GM21381 (cell line): ENCODE results near the gene OSMR.

Experiments used
- ATAC-seq: cut with Tn5 transposase; IDR thresholded peaks from one replicate; pipeline ENCODE4 v1.9.1; 2021; ENCODE audit warnings: mild to moderate bottlenecking, moderate library complexity; ENCODE audit not compliant: unreplicated experiment

The OSMR gene

GRCh38 chr5:38845526-38846378 lies at the start of gene OSMR:
TSS of gene OSMR (plus strand) at chr5:38846012. CDS start at chr5:38869045, 23,033 bp downstream.
- ATAC-seq: no peak

GRCh38 chr5:38796742-38797108 lies 49.1 kb upstream of the OSMR start:
- ATAC-seq: no peak

- no peak for ATAC-seq
These were observed 48.0 kb upstream of the OSMR start for GRCh38 chr5:38797838-38798237.

- ATAC-seq: no peak
These were observed 46.0 kb upstream of the OSMR start for GRCh38 chr5:38799556-38800377.

- no peak for ATAC-seq
These were observed 45.3 kb upstream of the OSMR start for GRCh38 chr5:38800515-38800914.

GRCh38 chr5:38802125-38802524 lies 43.7 kb upstream of the OSMR start:
- ATAC-seq: no peak

- ATAC-seq: no peak
These were observed 42.6 kb upstream of the OSMR start for GRCh38 chr5:38803246-38803645.

GRCh38 chr5:38806775-38807258 lies 39.0 kb upstream of the OSMR start:
- ATAC-seq: no peak

- ATAC-seq: no peak
These were observed 38.0 kb upstream of the OSMR start for GRCh38 chr5:38807570-38808483.

GRCh38 chr5:38808666-38809343 lies 37.0 kb upstream of the OSMR start:
- ATAC-seq: no peak

- ATAC-seq: no peak
These were observed 36.1 kb upstream of the OSMR start for GRCh38 chr5:38809388-38810359.

- no peak for ATAC-seq
These were observed 30.9 kb upstream of the OSMR start for GRCh38 chr5:38814879-38815278.

GRCh38 chr5:38816083-38817030 lies 29.5 kb upstream of the OSMR start:
- no peak for ATAC-seq

GRCh38 chr5:38821679-38822078 lies 24.1 kb upstream of the OSMR start:
- no peak for ATAC-seq

- ATAC-seq: no peak
These were observed 22.3 kb upstream of the OSMR start for GRCh38 chr5:38823503-38823902.

- no peak for ATAC-seq
These were observed 21.0 kb upstream of the OSMR start for GRCh38 chr5:38824821-38825220.

GRCh38 chr5:38825494-38825893 lies 20.3 kb upstream of the OSMR start:
- no peak for ATAC-seq

GRCh38 chr5:38827525-38827924 lies 18.3 kb upstream of the OSMR start:
- no peak for ATAC-seq
